Liver (tissue), 3 donors: ENCODE results near the gene ARL14EP.

Experiments used
- GABPA ChIP-seq, 2 donors: IDR thresholded peaks in 1 of 2; conservative IDR thresholded peaks in 1 of 2; 2 replicates each; pipeline ENCODE4 v1.6.1; 2016; ENCODE audit warnings: antibody characterized with exemption in 2 of 2, mild to moderate bottlenecking in 1 of 2, moderate library complexity in 1 of 2
- REST ChIP-seq: IDR thresholded peaks from 2 replicates; pipeline ENCODE4 v1.6.1; 2016; ENCODE audit warnings: antibody characterized with exemption, mild to moderate bottlenecking
- ZBTB33 ChIP-seq: IDR thresholded peaks from 2 replicates; pipeline ENCODE4 v1.6.1; 2016; ENCODE audit warnings: antibody characterized with exemption
- TF ChIP-seq, protein P1 (sequence below): fragments of 150-350 bp; IDR thresholded peaks from 2 replicates; pipeline ENCODE4 v1.5.1; 2017; ENCODE audit warnings: improper control_type of control experiment, low read depth, low read length; ENCODE audit not compliant: missing input control
- donor health status: healthy.
- donor health status: healthy.

DNA sequence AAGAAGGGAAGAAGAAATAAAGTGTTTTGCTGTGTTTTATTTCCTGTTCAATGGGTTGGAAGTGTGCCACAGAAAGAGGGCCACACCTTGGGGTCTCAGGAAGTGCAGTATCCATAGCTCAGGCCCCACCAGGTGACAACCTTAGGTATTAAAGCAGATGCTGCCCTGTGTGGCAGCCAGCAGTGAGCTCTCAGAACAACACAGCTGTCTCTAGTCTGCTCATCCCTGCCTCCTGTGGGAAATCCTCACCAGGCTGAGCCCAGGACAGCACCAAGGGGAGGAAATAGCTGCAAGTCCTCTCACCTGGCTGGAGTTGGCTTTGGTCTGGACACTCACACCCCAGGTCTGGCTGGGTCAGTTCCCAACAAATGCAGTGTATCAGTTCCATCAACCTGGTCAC, 25.1 kb downstream of the ARL14EP start:
- TF ChIP-seq ZBTB33, result no peak
- TF ChIP-seq REST, result no peak
- TF ChIP-seq, protein P1, sequence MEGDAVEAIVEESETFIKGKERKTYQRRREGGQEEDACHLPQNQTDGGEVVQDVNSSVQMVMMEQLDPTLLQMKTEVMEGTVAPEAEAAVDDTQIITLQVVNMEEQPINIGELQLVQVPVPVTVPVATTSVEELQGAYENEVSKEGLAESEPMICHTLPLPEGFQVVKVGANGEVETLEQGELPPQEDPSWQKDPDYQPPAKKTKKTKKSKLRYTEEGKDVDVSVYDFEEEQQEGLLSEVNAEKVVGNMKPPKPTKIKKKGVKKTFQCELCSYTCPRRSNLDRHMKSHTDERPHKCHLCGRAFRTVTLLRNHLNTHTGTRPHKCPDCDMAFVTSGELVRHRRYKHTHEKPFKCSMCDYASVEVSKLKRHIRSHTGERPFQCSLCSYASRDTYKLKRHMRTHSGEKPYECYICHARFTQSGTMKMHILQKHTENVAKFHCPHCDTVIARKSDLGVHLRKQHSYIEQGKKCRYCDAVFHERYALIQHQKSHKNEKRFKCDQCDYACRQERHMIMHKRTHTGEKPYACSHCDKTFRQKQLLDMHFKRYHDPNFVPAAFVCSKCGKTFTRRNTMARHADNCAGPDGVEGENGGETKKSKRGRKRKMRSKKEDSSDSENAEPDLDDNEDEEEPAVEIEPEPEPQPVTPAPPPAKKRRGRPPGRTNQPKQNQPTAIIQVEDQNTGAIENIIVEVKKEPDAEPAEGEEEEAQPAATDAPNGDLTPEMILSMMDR, result no peak
- TF ChIP-seq GABPA (IDR thresholded peaks at IDR 0.05 in 1 of 2, conservative IDR thresholded peaks at IDR 0.05 in 1 of 2), result no peak
